Esophagus muscularis mucosa (tissue), 4 donors: ENCODE data around the gene CPNE7. TPM values are rescaled to one million over a fixed set of nuclear protein-coding genes. Genes with fewer than 3 reads are reported as not detected.

Source experiments
- DNase-seq: peaks from one replicate; pipeline ENCODE4 v3.0.0-alpha.2; 2017; ENCODE audit errors: extremely low spot score
- H3K27ac ChIP-seq, 4 donors: fragments of 200-600 bp; sonication (generic); replicated peaks in 1 of 4; 1 replicate in 3 of 4; 2 replicates in 1 of 4; pipeline ENCODE4 v1.5.1; 2016 to 2019; ENCODE audit warnings: mild to moderate bottlenecking in 1 of 4
- H3K27me3 ChIP-seq, 4 donors: fragments of 200-600 bp; sonication (generic); one replicate each; pipeline versions ENCODE4 v1.5.1 to v1.6.0; 2016 to 2019
- H3K36me3 ChIP-seq, 4 donors: fragments of 200-600 bp; sonication (generic); one replicate each; pipeline ENCODE4 v1.5.1; 2016 to 2019
- H3K4me1 ChIP-seq, 4 donors: fragments of 200-600 bp; sonication (generic); one replicate each; pipeline ENCODE4 v1.5.1; 2016 to 2019
- H3K4me3 ChIP-seq, 4 donors: fragments of 200-600 bp; sonication (generic); 1 replicate in 2 of 4; 2 replicates in 2 of 4; pipeline ENCODE4 v1.5.1; 2016 to 2019; ENCODE audit warnings: mild to moderate bottlenecking in 4 of 4, moderate library complexity in 1 of 4
- H3K9me3 ChIP-seq, 4 donors: fragments of 200-600 bp; sonication (generic); 1 replicate in 3 of 4; 2 replicates in 1 of 4; pipeline ENCODE4 v1.5.1; 2016 to 2019
- CTCF ChIP-seq, 3 experiments: fragments of 200-600 bp in 2 of 3; fragments of 450-650 bp in 1 of 3; sonication (generic) in 2 of 3; IDR thresholded peaks; one replicate each; pipeline ENCODE4 v1.5.1; 2017 to 2019; ENCODE audit warnings: antibody characterized with exemption in 3 of 3, mild to moderate bottlenecking in 2 of 3, moderate library complexity in 1 of 3
- EP300 ChIP-seq: sonication (generic); formaldehyde crosslinking; IDR thresholded peaks from one replicate; pipeline ENCODE4 v1.6.1; 2017; ENCODE audit warnings: antibody characterized with exemption
- POLR2A ChIP-seq: fragments of 450-650 bp; IDR thresholded peaks from one replicate; pipeline ENCODE4 v1.6.1; 2017; ENCODE audit warnings: antibody characterized with exemption, moderate library complexity, mild to moderate bottlenecking, low read depth
- POLR2AphosphoS5 ChIP-seq, 2 donors: sonication (generic); formaldehyde crosslinking; IDR thresholded peaks; one replicate each; pipeline ENCODE4 v1.6.1; 2017; ENCODE audit warnings: antibody characterized with exemption in 2 of 2
- WGBS: methylation state at CpG from one replicate; pipeline ENCODE4 v1.1.5; 2018; 5-methylcytosine and 5-hydroxymethylcytosine counted together
- intact Hi-C: fragments of 100-400 bp; cut with DNase I; formaldehyde crosslinking; loops from one replicate; pipeline ENCODE4 v1.15.1; 2023
- total RNA-seq, 4 donors: library from RNA; depleted of rRNA; stranded (reverse); fragments of >200 nt; gene quantifications; one replicate each; pipeline versions ENCODE4 v1.1.0 to v1.2.1, GENCODE V29; 2016

Gene CPNE7
- total RNA-seq, 4 donors from 2014 or later = 0.83 to 1.7 (median 1.4) TPM; not detected in 1

GRCh38 chr16:89534252-89534756, 41.3 kb upstream of the CPNE7 start:
- intact Hi-C loops = no loop called here
- no peak for DNase-seq
- WGBS = 68% methylated on average over 11 of the region's 11 CpGs
- Histone ChIP-seq H3K9me3 (no peaks in the 10 kb centered on the region), H3K4me1 (peaks cover 0 to 9% (median 6%) of the 10 kb centered on the region in 4 donors), H3K27ac (peak overlapping the region in 1 of 4 donors; percentile 39), H3K27me3 (no peaks in the 10 kb centered on the region), H3K4me3 (no peak overlapping the region), H3K36me3 (peaks cover 69 to 99% (median 91%) of the 10 kb centered on the region in 4 donors)
- peak in 1 of 2 donors; percentile 5 for TF ChIP-seq POLR2AphosphoS5 (IDR thresholded peaks at IDR 0.05)
- no peak for TF ChIP-seq CTCF (IDR thresholded peaks at IDR 0.05)
- no peak for TF ChIP-seq POLR2A
- no peak for TF ChIP-seq EP300

- no peak overlapping the region for H3K27ac ChIP-seq
- H3K27me3 ChIP-seq = no peaks in the 10 kb centered on the region
- intact Hi-C loops = no loop called here
- no peak overlapping the region for H3K4me3 ChIP-seq
- H3K9me3 ChIP-seq = no peaks in the 10 kb centered on the region
- H3K36me3 ChIP-seq = peaks cover 56 to 86% (median 78%) of the 10 kb centered on the region in 4 donors
- WGBS = 92% methylated on average over 24 of the region's 24 CpGs
- TF ChIP-seq POLR2A (no peak), POLR2AphosphoS5 (IDR thresholded peaks at IDR 0.05) (no peak), CTCF (IDR thresholded peaks at IDR 0.05) (no peak), EP300 (no peak)
- no peak for DNase-seq
- H3K4me1 ChIP-seq = peaks cover 0 to 9% (median 6%) of the 10 kb centered on the region in 4 donors
Measured at GRCh38 chr16:89536371-89536770, 39.2 kb upstream of the CPNE7 start.

GRCh38 chr16:89536886-89537548, 38.5 kb upstream of the CPNE7 start:
- Histone ChIP-seq H3K4me3 (no peak overlapping the region), H3K27me3 (no peaks in the 10 kb centered on the region), H3K9me3 (no peaks in the 10 kb centered on the region), H3K36me3 (peaks cover 49 to 86% (median 74%) of the 10 kb centered on the region in 4 donors), H3K4me1 (peaks cover 4 to 12% (median 10%) of the 10 kb centered on the region in 4 donors), H3K27ac (no peak overlapping the region)
- no peak for DNase-seq
- intact Hi-C loops = no loop called here
- whole genome bisulfite sequencing = 88% methylated on average over 22 of the region's 36 CpGs
- TF ChIP-seq POLR2A (no peak), CTCF (IDR thresholded peaks at IDR 0.05) (no peak), POLR2AphosphoS5 (IDR thresholded peaks at IDR 0.05) (no peak), EP300 (no peak)

- TF ChIP-seq POLR2A (no peak), CTCF (IDR thresholded peaks at IDR 0.05) (no peak), EP300 (no peak), POLR2AphosphoS5 (IDR thresholded peaks at IDR 0.05) (no peak)
- Histone ChIP-seq H3K9me3 (no peaks in the 10 kb centered on the region), H3K4me1 (peaks cover 6 to 17% (median 13%) of the 10 kb centered on the region in 4 donors), H3K27ac (no peak overlapping the region), H3K27me3 (no peaks in the 10 kb centered on the region), H3K4me3 (no peak overlapping the region), H3K36me3 (peaks cover 44 to 83% (median 70%) of the 10 kb centered on the region in 4 donors)
- intact Hi-C loops = no loop called here
- WGBS = 93% methylated on average over 7 of the region's 7 CpGs
- no peak for DNase-seq
Measured at GRCh38 chr16:89537549-89537925, 38.0 kb upstream of the CPNE7 start.
